Stimulated activated CD4-positive, alpha-beta T cell treated with anti-CD3 and anti-CD28 coated beads, Interleukin-1b, Interleukin-23, amount 100 ng/mL, for 48 hours (primary cell): ENCODE measurements around the gene SLAMF7.
"Not testable (repeated sequence)": the region's sequence is repeated elsewhere in the genome, so short reads cannot be mapped to it uniquely, and the experiment has no call there.

ENCODE experiments used
- DNase-seq: peaks from one replicate; pipeline ENCODE4 v3.0.0-alpha.2; 2020

The SLAMF7 gene

DNA sequence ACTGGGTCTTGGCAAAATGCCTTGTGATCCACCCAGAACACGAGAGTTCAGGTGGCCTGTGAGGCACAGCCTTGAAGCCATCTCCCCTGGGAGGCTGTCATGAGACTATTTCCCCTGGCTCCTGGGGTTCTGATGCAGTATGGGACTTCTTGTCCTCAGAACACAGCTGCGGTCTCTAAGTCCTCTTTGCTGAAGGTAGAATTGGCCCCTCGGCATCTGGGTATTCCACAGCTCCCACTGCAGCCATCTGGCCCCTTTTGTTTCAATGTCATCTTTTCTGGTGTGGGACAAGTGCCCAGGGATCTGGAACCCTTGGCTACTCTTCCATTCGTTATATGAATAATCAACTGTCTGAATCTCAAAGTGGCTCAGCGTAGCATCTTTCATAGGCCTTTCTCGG, 39.9 kb downstream of the SLAMF7 start:
- DNase-seq, result no peak

DNA sequence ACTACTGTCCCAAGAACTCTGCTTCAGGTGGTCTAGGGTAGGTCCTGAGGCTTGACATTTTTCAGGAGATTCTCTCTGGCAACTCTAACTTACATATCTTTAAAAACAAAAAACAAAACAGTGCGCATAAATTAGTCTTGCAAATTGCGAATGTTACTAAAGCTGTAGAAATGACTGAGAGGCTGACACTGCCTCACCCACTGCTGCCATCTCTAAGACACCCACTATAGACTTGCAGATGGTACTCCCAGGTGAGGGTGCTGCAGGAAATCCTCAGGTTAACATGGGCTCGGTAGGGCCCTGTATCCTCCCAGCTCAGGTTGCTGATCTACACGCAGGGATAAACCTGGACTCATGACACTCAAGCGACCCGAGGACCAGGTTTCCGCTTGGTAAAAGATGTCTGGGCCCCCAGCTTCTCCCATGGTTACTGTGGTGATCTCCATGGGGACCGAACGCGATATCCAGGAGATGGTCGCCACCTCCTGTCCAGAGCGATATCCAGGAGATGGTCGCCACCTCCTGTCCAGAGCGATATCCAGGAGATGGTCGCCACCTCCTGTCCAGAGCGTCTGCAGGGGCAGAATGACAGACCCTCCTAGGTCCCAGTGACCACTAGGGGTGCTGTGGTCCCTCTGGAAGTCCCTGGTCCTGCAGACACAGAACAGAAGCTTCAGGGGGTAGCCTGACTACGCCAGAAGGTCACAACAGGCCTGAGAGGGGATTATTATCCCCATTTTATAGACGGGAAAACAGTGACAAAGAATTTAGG, 40.8 kb downstream of the SLAMF7 start:
- DNase-seq, result peak; percentile 37

DNA sequence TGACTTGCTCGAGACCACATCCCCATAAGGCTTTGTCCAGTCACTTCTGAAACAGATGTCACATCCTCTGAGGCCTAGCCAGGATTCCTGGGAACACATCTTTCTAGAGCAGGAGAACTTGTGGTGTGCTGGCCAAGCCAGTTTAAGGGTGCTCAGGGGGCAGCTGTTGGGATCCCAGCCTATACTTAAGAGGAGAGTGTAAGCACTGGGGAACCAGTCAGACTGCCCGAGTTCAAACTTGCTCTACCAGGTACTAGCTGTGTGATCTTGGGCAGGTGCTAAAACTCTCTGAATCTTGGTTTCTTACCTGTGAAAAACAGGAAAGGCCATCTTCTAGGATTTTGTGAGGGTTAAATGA, 41.3 kb downstream of the SLAMF7 start:
- no peak for DNase-seq

GRCh38 chr1:160781186-160781766, 42.2 kb downstream of the SLAMF7 start:
- no peak for DNase-seq

- no peak for DNase-seq
Measured at GRCh38 chr1:160781914-160782689, 43.1 kb downstream of the SLAMF7 start.

GRCh38 chr1:160782988-160783765, 44.1 kb downstream of the SLAMF7 start:
- DNase-seq, result not testable (repeated sequence)

DNA sequence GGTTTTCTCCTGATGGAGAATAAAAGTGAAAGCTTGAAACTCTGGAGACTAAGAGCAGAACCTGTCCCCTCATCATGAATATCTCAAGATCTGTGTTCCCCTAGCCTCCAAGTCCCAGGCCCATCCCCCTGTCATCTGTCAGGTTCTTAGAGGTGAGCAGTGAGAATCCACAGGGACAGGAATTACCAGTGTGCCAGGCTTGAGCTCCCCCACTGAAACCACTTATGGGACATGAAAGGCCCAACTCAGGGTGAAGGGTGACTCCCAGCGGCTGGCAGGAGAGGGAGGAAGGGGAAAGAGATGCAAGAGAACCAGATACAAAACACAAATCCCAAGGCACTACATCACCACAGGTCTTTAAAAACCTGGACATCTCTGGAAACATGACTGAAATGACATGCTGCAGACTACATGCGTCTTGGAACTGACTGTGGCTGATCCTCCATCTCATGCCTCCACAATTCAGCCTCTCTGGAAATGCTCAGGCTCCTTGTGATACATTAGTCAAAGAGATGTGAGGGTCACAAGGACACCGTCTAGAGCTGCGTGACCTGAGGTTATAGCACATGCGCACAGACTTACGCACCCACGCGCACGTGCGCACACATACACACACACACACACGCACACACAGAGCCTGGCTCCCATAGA, 50.1 kb downstream of the SLAMF7 start:
- DNase-seq, result no peak

DNA sequence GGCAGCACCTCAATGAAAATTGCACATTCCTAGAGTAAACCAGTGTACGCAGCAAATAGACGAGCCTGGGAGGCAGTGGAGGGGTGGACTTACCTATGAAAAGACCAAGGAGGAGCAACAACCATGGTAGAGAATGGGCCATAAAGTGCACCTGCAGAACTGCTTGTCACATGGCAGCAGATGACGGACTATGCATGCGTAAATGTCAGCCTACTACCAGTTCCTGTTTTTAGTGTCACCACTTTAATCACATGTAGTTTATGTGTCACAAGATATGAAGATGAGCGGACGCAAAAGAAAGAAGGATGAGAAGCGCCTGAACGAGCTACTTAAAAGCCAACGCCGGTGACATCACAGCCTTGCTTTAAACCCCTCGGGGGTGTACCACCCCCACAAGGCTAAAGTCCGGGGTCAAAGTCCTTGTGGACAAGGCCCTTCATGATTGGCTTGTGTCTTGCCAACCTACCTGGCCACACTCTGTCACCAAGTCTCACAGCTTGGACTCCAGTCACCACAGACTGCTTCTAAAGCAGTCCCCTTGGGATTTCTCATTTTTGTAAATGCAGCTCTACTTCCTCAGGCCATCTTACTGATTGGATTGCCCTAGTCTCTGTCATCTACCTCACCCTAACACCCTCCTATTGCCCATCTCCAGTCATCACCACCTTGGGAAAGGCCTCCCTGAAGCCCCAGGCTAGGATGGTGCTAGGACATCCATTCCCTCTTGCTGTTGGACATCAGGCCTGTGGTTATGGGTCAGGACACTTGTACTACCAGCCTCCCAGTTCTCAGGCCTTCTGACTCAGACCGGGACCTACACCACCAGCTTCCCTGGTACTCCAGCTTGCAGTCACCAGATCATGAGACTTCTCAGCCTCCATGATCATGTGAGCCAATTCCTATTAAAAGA, 50.9 kb downstream of the SLAMF7 start:
- no peak for DNase-seq

DNA sequence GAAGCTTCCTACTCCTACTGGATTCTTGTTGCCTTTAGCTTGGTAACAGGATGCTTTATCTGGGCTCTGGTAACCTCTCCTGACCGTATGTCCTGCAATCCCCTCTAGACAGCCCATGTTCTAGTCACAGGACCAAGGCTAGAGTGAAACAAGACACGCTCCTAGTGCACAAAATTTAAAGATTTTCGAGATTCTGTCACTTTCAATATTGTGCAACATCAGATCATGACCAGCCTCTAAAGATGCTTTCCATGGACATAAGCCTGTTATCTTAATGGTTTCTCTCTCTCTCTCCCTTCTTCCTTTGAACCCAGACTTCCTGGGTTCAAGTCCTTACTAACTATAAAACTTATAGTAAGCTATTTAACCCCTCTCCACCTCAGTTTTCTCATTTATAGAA, 55.3 kb downstream of the SLAMF7 start:
- no peak for DNase-seq

GRCh38 chr1:160795951-160796383, 56.9 kb downstream of the SLAMF7 start, which contains the start of gene LY9:
TSS of gene LY9 (plus strand) at chr1:160796174. CDS start at chr1:160796188, 14 bp downstream.
- DNase-seq, result peak; percentile 86

GRCh38 chr1:160797271-160797709, 58.2 kb downstream of the SLAMF7 start:
- DNase-seq, result no peak

DNA sequence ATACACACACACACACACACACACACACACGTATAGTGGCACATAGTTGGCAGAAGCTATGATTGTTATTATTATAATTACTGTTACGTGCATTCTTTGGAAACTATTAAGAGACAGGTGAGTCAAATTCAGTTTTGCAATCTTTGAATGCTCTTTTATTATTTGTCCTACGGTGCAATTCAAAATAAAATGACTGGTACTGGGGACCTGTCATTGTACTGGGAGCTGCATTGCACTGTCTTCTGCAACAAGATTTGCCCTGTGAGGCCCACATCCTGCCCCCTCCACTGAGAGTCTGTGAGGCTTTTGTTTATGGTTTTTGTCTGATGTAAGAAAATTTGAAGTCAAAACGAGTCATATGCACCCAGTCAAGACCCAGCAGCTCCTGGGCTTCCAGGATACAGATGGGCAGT, 58.8 kb downstream of the SLAMF7 start:
- peak; percentile 77 for DNase-seq

- no peak for DNase-seq
Measured at GRCh38 chr1:160798439-160798838, 59.4 kb downstream of the SLAMF7 start.

GRCh38 chr1:160799641-160800040, 60.6 kb downstream of the SLAMF7 start:
- DNase-seq, result no peak

GRCh38 chr1:160800142-160800541, 61.1 kb downstream of the SLAMF7 start:
- no peak for DNase-seq

- DNase-seq, result no peak
Measured at GRCh38 chr1:160800645-160801408, 61.8 kb downstream of the SLAMF7 start.

- DNase-seq, result no peak
Measured at GRCh38 chr1:160801836-160802580, 63.0 kb downstream of the SLAMF7 start.
